Right renal cortex interstitium (tissue), 3 donors: ENCODE results near the gene DPYSL5. TPM values are rescaled to one million over a fixed set of nuclear protein-coding genes. Genes with fewer than 3 reads are reported as not detected.

Experiments used
- DNase-seq, 3 donors: peaks; one replicate each; pipeline ENCODE4 v3.0.0-alpha.2; 2013; ENCODE audit warnings: low read depth in 3 of 3, low spot score in 2 of 3
- polyA plus RNA-seq, 3 donors: library from polyadenylated mRNA; unstranded; fragments of 120-200 nt; gene quantifications; one replicate each; pipeline ENCODE4 v1.2.1, GENCODE V29; 2013; ENCODE audit not compliant: insufficient read length in 3 of 3

DPYSL5 gene
- polyA plus RNA-seq, 3 donors = 4.9 to 5.5 (median 5.0) TPM

DNA sequence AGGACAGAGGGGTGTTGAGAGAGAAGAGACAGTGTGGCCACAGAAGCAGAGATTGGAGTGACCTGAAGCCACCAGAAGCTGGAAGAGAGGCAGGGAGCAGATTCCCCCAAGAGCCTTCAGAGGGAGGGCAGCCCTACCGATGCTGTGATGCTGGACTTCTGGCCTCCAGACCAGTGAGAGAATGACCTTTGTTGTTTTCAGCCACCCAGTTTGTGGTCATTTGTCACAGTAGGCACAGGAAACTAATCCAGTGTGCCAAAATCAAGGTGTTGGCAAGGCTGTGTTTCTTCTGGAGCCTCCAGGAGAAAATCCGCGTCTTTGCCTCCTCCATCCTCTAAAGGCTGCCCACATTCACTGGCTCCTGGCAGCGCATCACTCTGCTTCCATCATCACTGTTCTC lies 137.9 kb downstream of the DPYSL5 start:
- DNase-seq = no peak

DNA sequence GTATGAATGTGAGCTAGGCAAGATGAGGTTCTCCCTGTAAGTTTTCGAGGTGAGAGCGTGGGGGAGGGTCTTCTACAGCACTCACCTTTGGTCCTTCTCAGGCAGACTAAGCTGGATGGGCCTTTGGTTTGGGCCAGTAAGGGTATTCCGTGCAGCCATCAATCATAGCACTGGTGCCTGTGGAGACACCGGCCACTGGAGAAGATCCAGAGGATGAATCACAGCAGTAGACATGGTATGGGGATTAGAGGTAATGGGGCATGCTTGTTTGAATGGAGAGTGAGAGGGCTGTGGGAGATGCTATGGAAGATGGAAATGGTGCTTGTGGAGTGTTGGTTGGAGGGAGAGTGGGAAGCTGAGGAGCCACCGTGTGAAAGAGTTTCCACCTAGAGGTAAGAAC lies 138.6 kb downstream of the DPYSL5 start:
- DNase-seq = no peak

DNA sequence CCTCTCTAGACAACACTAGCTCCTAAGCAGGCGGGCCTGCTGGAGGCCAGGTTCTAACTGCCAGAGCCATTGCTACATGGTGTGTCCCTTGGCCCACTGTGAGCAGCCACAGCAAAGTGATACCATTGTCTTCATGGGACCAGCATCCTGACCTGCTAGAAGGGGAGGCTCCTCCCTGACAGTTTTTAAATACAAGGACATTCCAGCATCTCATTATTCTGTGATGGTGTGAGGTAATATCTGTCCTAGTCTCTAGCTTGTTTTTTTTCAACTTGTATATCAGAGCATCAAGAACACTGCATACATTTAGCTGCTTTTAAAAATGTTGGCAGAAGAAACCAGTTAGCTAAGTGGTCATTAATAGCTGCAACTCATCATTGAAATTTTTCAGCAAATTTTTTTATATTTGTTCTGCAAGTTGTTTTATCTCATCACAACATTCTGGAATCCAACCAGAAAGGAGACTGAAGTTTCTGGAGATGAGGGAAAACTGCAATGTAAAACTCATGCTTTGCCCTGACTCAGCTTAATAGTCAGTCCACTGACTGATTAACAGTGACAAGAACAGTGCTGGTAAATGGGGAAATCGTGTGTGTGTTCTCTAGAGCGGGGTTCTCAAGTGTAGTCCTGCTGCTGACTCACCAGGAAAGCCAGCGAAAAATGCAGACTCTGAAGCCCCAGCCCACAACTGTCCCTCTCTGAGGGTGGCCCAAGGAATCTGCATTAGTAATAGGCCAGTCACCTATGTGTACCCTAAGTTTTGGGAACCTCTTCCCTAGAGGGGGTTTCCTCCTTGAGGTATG lies 140.3 kb downstream of the DPYSL5 start:
- no peak for DNase-seq

DNA sequence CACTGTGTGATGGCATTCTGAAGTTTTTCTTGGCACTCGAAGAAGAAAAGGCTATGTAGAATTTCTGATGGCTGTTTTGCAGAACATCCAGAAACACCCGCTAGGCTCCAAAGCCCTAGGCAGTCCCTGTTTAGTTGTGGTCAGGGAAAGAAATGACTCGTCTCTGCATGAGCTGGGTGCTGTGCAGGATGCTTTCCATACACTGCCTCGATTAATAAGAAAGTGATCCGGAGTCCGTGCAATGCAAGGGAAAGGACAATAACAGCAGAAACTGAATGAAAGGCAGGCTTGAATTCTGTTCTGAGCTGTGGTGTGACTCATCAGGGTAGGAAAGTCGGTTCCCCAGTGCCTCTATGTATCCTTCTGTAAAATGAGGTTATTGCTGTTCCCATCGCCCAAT lies 141.2 kb downstream of the DPYSL5 start:
- DNase-seq = no peak

DNA sequence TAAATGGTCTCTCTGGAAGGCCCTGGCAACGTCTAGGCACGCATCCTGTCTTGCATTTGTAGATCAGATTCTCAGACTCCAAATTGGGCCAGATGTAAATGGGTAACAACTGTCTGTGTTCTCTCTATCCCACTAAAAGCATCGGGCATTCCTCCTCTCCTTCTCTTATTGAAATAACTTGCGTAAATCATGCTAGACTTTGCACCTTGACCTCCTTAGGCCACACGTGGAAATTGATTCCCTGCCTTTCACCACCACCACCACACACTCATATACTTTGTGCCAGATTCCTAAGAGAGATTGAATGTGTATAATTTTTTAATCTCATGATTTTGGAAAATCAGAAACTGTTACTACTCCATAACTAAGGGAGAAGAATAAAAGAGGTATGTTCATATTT lies 143.8 kb downstream of the DPYSL5 start:
- DNase-seq = no peak

DNA sequence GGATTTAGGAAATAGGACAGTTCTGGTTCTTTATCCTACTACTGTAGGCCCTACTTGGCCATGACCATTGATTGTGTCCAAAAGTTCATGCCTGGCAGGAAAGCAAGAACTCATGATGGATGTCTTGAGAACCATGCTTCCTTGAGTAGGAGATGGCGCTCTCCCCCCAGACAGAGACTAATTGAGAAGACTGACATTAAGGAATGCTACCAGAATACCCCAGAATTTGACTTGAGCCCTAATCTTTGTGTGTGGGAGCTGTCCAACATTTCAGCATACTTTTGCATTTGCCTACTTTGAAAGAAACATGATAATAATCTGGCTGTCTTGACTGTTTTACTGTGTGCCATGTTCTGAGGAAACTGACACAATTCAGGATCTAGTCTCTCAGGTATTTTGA lies 145.8 kb downstream of the DPYSL5 start:
- DNase-seq = no peak

DNA sequence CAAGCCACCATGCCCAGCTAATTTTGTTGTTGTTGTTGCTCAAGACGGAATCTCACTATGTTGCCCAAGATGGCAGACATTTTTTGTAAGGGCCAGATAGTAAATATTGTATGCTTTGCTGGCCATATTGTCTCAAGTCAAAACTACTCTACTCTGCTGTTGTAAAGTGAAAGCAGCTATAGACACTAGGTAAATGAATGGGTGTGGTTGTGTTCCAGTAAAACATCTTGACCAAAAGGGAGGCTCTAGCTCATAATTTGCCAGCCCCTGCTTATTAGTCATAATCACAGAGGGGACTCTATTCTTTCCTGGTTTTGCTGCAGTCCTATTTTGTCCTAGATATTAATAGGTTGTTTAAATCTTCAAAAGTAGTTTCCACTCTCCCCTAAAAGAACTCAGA lies 147.1 kb downstream of the DPYSL5 start:
- DNase-seq = no peak

DNA sequence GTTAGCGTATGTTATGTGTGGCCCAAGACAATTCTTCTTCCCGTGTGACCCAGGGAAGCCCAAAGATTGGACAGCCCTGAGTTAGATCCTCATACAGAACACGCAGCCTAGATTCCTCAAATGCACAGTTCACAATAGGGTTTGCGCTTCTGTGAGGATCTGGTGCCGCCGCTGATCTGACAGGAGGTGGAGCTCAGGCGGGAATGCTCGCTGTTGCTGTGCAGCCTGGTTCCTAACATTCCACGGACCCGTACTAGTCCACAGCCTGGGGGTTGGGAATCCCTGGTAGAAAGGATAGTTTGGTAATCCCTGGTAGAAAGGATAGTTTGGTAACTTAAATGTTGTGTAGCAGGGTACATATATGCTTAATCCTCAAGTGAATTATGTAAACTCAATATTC lies 149.5 kb downstream of the DPYSL5 start:
- no peak for DNase-seq

DNA sequence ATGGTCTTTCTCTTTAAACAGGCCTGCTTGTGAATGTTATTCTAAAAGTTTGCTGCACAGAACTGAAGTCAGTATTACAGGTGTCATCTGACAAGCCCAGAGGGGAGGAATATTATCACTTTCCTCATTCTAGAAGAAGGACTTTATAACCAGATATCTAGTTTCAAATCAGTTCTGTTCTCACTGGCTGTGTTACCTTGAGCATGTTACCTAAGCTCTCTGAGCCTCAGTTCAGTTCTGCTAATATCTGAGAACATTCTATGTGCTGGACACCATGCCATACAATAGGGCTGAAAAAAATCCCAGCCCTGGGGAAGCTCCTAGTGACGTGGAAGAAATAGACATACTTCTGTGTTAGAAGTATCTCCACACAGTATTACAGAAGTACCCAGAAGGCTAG lies 150.4 kb downstream of the DPYSL5 start:
- no peak for DNase-seq

Other genes with a start within 250 kb of the DPYSL5 start
- gene CIB4, start 206.8 kb upstream of the DPYSL5 start, polyA plus RNA-seq = under 1 TPM; 0.40 to 0.92 (median 0.50) TPM
- gene KCNK3, start 155.4 kb upstream of the DPYSL5 start, polyA plus RNA-seq = 1 to 10 TPM in 2 of 3 donors, under 1 TPM in 1; 0.57 to 1.6 (median 1.2) TPM
- 10 to 100 TPM; 15.0 to 16.3 (median 15.2) TPM for gene SLC35F6, start 83.8 kb upstream of the DPYSL5 start, polyA plus RNA-seq
- 10 to 100 TPM; 13.6 to 16.9 (median 14.1) TPM for gene CENPA, start 62.1 kb upstream of the DPYSL5 start, polyA plus RNA-seq
- 10 to 100 TPM; 10.6 to 11.9 (median 11.4) TPM for gene MAPRE3, start 122.5 kb downstream of the DPYSL5 start, polyA plus RNA-seq
- gene TMEM214, start 184.8 kb downstream of the DPYSL5 start, polyA plus RNA-seq = 10 to 100 TPM; 51.3 to 54.4 (median 52.8) TPM
- gene AGBL5, start 203.5 kb downstream of the DPYSL5 start, polyA plus RNA-seq = 10 to 100 TPM; 60.9 to 64.2 (median 61.0) TPM
- gene OST4, start 223.5 kb downstream of the DPYSL5 start, polyA plus RNA-seq = 100 to 1,000 TPM; 229 to 284 (median 261) TPM
- gene EMILIN1, start 230.5 kb downstream of the DPYSL5 start, polyA plus RNA-seq = 10 to 100 TPM; 61.8 to 70.7 (median 70.5) TPM
- gene KHK, start 238.6 kb downstream of the DPYSL5 start, polyA plus RNA-seq = 10 to 100 TPM; 39.5 to 54.9 (median 54.8) TPM